Measurements from ENCODE around the gene BGLAP.

BGLAP gene

GRCh38 chr1:156258859-156259258 lies 16.9 kb downstream of the BGLAP start:
- TF ChIP-seq, protein P1, sequence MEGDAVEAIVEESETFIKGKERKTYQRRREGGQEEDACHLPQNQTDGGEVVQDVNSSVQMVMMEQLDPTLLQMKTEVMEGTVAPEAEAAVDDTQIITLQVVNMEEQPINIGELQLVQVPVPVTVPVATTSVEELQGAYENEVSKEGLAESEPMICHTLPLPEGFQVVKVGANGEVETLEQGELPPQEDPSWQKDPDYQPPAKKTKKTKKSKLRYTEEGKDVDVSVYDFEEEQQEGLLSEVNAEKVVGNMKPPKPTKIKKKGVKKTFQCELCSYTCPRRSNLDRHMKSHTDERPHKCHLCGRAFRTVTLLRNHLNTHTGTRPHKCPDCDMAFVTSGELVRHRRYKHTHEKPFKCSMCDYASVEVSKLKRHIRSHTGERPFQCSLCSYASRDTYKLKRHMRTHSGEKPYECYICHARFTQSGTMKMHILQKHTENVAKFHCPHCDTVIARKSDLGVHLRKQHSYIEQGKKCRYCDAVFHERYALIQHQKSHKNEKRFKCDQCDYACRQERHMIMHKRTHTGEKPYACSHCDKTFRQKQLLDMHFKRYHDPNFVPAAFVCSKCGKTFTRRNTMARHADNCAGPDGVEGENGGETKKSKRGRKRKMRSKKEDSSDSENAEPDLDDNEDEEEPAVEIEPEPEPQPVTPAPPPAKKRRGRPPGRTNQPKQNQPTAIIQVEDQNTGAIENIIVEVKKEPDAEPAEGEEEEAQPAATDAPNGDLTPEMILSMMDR (IDR thresholded peaks at IDR 0.05; ENCODE audit: insufficient read depth, missing control alignments): no peak
- DNase-seq (ENCODE audit: insufficient read length, low spot score) (no peak), FAIRE-seq (no peak)

- TF ChIP-seq, protein P1 (IDR thresholded peaks at IDR 0.05; ENCODE audit: insufficient read depth, missing control alignments): no peak
- no peak for DNase-seq (ENCODE audit: insufficient read length, low spot score)
- no peak for FAIRE-seq
Observed at GRCh38 chr1:156259805-156260204, 17.8 kb downstream of the BGLAP start.

DNA sequence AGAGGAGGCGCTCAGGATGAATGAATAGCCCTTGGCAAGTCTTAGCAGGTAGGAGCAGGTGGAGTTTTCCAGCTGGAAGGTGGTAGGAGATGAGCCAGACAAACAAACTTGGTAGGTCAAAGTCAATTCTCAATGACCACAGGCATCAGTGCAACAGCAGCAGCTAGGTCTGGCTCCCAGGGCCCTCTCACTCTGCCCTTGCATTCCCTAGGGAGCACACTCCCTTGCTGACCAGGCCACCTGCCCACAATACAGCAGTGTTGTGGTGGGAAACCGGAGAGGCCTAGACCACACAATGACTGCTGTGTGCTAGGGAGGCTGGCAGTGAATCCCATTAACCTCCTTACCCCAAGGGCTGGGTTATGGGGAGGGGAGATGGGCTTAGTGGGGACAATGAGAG lies 18.9 kb downstream of the BGLAP start:
- TF ChIP-seq, protein P1 (IDR thresholded peaks at IDR 0.05; ENCODE audit: insufficient read depth, missing control alignments): no peak
- DNase-seq (ENCODE audit: insufficient read length, low spot score) (no peak), FAIRE-seq (no peak)

DNA sequence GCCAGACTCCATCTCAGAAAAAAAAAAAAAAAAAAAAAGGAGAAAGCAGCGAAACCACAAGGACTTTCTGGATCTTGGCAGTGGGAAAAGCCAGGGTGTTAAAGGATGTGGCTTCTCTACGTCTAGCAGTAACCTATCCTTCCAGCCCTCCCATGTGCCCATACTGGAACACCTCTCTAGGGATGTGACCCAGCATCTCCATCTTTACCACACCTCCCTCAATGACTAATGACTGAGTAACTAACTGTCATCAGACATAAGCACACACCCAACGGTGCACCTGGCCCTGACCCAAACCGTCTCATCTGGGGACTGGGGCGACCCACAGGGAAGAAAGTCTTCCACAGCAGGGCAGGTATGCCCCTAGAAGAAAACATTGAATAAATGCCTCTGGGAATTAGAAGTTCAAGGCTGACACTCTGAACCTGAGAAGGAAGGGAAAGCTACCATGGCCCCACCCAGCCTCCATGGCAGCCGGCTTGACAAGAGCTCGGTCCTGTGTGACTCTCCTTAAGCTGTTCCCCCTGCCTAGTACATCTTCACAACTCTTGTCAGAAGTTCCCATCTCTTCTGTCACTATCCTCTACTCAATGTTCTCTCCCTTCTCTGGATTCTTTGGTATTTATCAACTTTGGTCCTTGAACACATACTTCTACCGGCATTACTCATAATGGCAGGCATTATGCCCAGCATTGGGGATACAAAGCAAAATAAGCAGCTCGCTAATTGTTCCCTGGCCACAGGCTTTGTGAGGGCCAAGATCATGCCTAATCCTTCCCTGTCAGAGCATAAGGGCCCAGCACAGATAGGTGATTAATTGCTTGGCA lies 20.7 kb downstream of the BGLAP start:
- TF ChIP-seq, protein P1 (IDR thresholded peaks at IDR 0.05; ENCODE audit: insufficient read depth, missing control alignments): no peak
- no peak for DNase-seq (ENCODE audit: insufficient read length, low spot score)
- no peak for FAIRE-seq

DNA sequence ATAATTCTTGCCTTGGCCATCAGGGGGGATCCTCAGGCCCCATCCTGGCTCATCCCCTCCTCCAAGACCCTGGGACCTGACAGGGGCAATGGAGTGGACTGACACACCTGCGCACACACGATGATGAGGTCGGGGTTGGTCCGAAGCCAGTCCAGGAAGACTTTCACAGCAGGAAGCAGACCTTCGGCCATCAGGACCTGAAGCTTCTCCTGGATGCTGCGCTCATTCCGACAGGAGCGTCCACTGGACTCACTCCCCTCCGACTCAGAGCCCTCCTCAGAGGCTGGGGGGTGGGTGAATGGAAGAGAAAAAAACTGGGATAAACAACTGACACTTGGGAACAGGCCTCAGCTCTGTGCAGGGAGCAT lies 21.3 kb downstream of the BGLAP start:
- FAIRE-seq: no peak
- TF ChIP-seq, protein P1 (IDR thresholded peaks at IDR 0.05; ENCODE audit: insufficient read depth, missing control alignments): no peak
- no peak for DNase-seq (ENCODE audit: insufficient read length, low spot score)

GRCh38 chr1:156266051-156266450 lies 24.1 kb downstream of the BGLAP start:
- DNase-seq (ENCODE audit: insufficient read length, low spot score) (no peak), FAIRE-seq (no peak)
- TF ChIP-seq, protein P1 (IDR thresholded peaks at IDR 0.05; ENCODE audit: insufficient read depth, missing control alignments): no peak

- TF ChIP-seq, protein P1 (IDR thresholded peaks at IDR 0.05; ENCODE audit: insufficient read depth, missing control alignments): no peak
- FAIRE-seq (no peak), DNase-seq (ENCODE audit: insufficient read length, low spot score) (no peak)
Observed at GRCh38 chr1:156268336-156268735, 26.4 kb downstream of the BGLAP start.

Measured in D721Med (cell line).